Body of pancreas (tissue), 4 donors: ENCODE measurements around the gene SPTBN1.

Source experiments
- POLR2A ChIP-seq, 3 donors: fragments of 450-650 bp; IDR thresholded peaks; one replicate each; pipeline ENCODE4 v1.6.1; 2016; ENCODE audit warnings: antibody characterized with exemption in 3 of 3, mild to moderate bottlenecking in 2 of 3
- TF ChIP-seq, protein P1 (sequence below), 7 experiments: fragments of 450-650 bp in 4 of 7; fragments of 200-600 bp in 3 of 7; sonication (generic) in 3 of 7; IDR thresholded peaks; one replicate each; pipeline ENCODE4 v1.5.1; 2016 to 2019; ENCODE audit warnings: antibody characterized with exemption in 7 of 7

DNA sequence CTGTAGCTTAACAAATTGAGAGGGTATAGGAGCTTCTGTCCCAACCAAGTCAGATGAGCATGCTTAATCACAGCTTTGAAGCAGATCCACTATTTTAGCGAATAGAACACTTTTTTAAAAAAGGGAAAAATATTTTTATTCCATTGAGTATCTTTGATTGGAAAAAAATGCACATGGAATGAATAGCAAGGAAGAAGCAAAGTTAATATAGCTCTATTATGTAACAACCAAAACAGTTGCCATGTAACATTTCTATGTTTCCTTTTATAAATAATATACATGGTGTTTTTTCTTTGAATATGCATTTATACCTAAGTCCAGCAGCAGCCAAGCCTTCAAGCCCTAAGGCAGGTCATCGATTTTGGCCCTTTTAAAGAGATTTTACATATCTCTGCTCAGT is 21.4 kb upstream of the SPTBN1 start:
- TF ChIP-seq, protein P1, sequence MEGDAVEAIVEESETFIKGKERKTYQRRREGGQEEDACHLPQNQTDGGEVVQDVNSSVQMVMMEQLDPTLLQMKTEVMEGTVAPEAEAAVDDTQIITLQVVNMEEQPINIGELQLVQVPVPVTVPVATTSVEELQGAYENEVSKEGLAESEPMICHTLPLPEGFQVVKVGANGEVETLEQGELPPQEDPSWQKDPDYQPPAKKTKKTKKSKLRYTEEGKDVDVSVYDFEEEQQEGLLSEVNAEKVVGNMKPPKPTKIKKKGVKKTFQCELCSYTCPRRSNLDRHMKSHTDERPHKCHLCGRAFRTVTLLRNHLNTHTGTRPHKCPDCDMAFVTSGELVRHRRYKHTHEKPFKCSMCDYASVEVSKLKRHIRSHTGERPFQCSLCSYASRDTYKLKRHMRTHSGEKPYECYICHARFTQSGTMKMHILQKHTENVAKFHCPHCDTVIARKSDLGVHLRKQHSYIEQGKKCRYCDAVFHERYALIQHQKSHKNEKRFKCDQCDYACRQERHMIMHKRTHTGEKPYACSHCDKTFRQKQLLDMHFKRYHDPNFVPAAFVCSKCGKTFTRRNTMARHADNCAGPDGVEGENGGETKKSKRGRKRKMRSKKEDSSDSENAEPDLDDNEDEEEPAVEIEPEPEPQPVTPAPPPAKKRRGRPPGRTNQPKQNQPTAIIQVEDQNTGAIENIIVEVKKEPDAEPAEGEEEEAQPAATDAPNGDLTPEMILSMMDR (IDR thresholded peaks at IDR 0.05) = no peak
- TF ChIP-seq POLR2A (IDR thresholded peaks at IDR 0.05) = no peak
